Erythroblast (primary cell): ENCODE results near the gene XRCC5.

ENCODE experiments used
- GATA1 ChIP-seq: IDR thresholded peaks from 2 replicates; pipeline ENCODE4 v1.6.1; 2011; ENCODE audit warnings: low read depth, mild to moderate bottlenecking, control low read depth, low read length, moderate library complexity
- POLR2A ChIP-seq: IDR thresholded peaks from 2 replicates; pipeline ENCODE4 v1.6.1; 2011; ENCODE audit warnings: mild to moderate bottlenecking, low read length

- no peak for TF ChIP-seq POLR2A
- TF ChIP-seq GATA1 = no peak
Measured at GRCh38 chr2:216074794-216075193, 34.4 kb upstream of the XRCC5 start.
